HUES48 (cell line): Measurements from ENCODE around the gene L1CAM.

Source experiments
- H3K27ac ChIP-seq: one replicate; pipeline ENCODE4 v1.7.0; 2013; ENCODE audit warnings: low read depth, low read length, inconsistent platforms
- H3K27me3 ChIP-seq: 2 replicates; pipeline ENCODE4 v1.6.1; 2013; ENCODE audit warnings: mild to moderate bottlenecking, low read length; ENCODE audit not compliant: control insufficient read depth, insufficient read depth
- H3K36me3 ChIP-seq: 2 replicates; pipeline ENCODE4 v1.6.1; 2013; ENCODE audit warnings: low read length; ENCODE audit not compliant: control insufficient read depth, insufficient read depth
- H3K4me1 ChIP-seq: 2 replicates; pipeline ENCODE4 v1.6.1; 2013; ENCODE audit warnings: mild to moderate bottlenecking, low read length; ENCODE audit not compliant: control insufficient read depth, insufficient read depth
- H3K4me3 ChIP-seq: 2 replicates; pipeline ENCODE4 v1.5.1; 2013; ENCODE audit warnings: mild to moderate bottlenecking, low read depth, low read length
- H3K9ac ChIP-seq: 2 replicates; pipeline ENCODE4 v1.6.1; 2013; ENCODE audit warnings: mild to moderate bottlenecking, low read depth, low read length, moderate library complexity
- H3K9me3 ChIP-seq: 2 replicates; pipeline ENCODE4 v1.6.1; 2013; ENCODE audit warnings: low read length; ENCODE audit not compliant: control insufficient read depth, insufficient read depth

Gene L1CAM

GRCh38 chrX:153901753-153902140, 15.8 kb upstream of the L1CAM start:
- Histone ChIP-seq H3K9ac (no peak overlapping the region), H3K27me3 (no peaks in the 10 kb centered on the region), H3K4me1 (no peaks in the 10 kb centered on the region), H3K4me3 (no peak overlapping the region), H3K27ac (no peak overlapping the region), H3K9me3 (peaks cover 30% of the 10 kb centered on the region), H3K36me3 (no peaks in the 10 kb centered on the region)

DNA sequence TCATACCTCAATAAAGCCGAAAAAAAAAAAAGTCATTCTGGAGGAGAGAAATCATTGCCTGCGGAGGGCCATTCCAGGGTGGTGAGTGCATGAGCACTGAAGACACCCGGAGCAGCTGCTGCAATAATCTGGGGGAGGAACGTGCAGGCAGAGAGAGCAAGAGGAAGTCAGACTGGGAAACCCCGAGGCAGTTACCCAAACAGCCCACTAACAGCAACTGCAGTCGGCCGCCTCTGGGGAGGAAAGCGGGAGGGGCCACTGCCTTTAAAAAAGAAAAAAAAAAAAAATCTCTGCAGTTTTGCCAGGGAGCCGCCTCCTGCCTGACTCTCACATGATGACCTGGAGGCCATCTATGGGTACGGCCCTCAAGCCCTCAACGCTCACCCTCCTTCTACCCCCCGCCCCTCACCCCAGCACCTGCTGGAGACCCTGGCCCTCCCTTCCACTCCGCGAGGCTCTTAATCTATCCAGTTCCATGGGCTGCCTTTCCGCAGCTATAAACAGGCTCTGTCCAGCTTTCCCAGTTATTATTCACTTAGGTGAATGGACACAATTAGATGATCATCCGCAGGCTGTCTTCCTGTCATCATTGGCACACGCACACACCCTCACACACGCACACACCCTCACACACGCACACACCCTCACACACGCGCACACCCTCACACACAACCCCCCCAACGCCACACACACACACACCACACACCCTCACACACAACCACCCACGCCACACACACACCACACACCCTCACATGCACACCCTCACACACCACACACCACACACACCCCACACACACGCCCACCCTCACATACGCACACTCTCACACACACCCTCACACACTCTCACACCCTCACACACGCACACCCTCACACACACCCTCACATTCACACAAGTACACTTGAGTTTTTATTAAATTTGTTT, 15.1 kb upstream of the L1CAM start:
- H3K27ac ChIP-seq = no peak overlapping the region
- H3K4me1 ChIP-seq = no peaks in the 10 kb centered on the region
- H3K4me3 ChIP-seq = no peak overlapping the region
- H3K27me3 ChIP-seq = no peaks in the 10 kb centered on the region
- no peaks in the 10 kb centered on the region for H3K36me3 ChIP-seq
- H3K9ac ChIP-seq = no peak overlapping the region
- H3K9me3 ChIP-seq = peaks cover 28% of the 10 kb centered on the region

- no peak overlapping the region for H3K9ac ChIP-seq
- peaks cover 21% of the 10 kb centered on the region for H3K9me3 ChIP-seq
- H3K27me3 ChIP-seq = no peaks in the 10 kb centered on the region
- no peak overlapping the region for H3K27ac ChIP-seq
- no peaks in the 10 kb centered on the region for H3K4me1 ChIP-seq
- H3K36me3 ChIP-seq = no peaks in the 10 kb centered on the region
- no peak overlapping the region for H3K4me3 ChIP-seq
These were observed 11.9 kb upstream of the L1CAM start for GRCh38 chrX:153897899-153898298.

GRCh38 chrX:153889123-153889522, 3.1 kb upstream of the L1CAM start:
- H3K9me3 ChIP-seq = peaks cover 40% of the 10 kb centered on the region
- H3K4me1 ChIP-seq = peaks cover 7% of the 10 kb centered on the region; the same call in 1 of the 2 replicates
- H3K27ac ChIP-seq = no peak overlapping the region
- no peak overlapping the region for H3K4me3 ChIP-seq
- no peak overlapping the region for H3K9ac ChIP-seq
- no peaks in the 10 kb centered on the region for H3K36me3 ChIP-seq
- H3K27me3 ChIP-seq = peaks cover 19% of the 10 kb centered on the region

DNA sequence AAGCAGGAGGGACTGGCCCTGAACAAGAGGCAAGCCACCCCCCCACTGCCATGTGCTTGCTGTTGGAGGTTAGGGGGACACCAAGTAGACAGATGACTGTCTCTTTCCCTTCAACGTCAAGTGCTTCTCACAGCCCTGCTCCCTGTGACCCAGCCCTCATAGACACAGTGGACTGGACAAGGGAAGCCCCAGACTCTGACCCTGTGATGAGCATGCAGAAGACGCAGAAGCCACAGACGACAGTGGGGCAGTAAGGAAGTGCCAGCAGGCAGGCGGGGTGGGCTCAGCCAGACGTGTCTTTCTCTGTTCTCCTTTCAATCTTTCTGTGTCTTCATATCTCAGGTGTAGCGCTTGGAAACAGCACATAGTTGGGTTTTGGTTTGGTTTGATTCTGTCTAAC, 2.4 kb upstream of the L1CAM start:
- Histone ChIP-seq H3K9ac (no peak overlapping the region), H3K4me1 (peaks cover 15% of the 10 kb centered on the region; the same call in 1 of the 2 replicates), H3K9me3 (peaks cover 46% of the 10 kb centered on the region), H3K27ac (no peak overlapping the region), H3K4me3 (no peak overlapping the region), H3K27me3 (peaks cover 19% of the 10 kb centered on the region), H3K36me3 (no peaks in the 10 kb centered on the region)

GRCh38 chrX:153887385-153887784, 1.4 kb upstream of the L1CAM start:
- Histone ChIP-seq H3K27ac (no peak overlapping the region), H3K4me3 (no peak overlapping the region), H3K9ac (no peak overlapping the region), H3K36me3 (no peaks in the 10 kb centered on the region), H3K4me1 (peaks cover 20% of the 10 kb centered on the region; the same call in 1 of the 2 replicates), H3K9me3 (peaks cover 40% of the 10 kb centered on the region), H3K27me3 (peaks cover 19% of the 10 kb centered on the region)

- Histone ChIP-seq H3K4me3 (peak overlapping the region; percentile 56), H3K27ac (no peak overlapping the region), H3K9me3 (peaks cover 35% of the 10 kb centered on the region), H3K36me3 (no peaks in the 10 kb centered on the region), H3K4me1 (peaks cover 23% of the 10 kb centered on the region; the same call in 1 of the 2 replicates), H3K27me3 (peaks cover 19% of the 10 kb centered on the region), H3K9ac (no peak overlapping the region)
These were observed 942 bp upstream of the L1CAM start for GRCh38 chrX:153886915-153887314.

- Histone ChIP-seq H3K27me3 (peaks cover 19% of the 10 kb centered on the region), H3K36me3 (no peaks in the 10 kb centered on the region), H3K9me3 (peaks cover 27% of the 10 kb centered on the region), H3K4me3 (peak overlapping the region; percentile 57), H3K9ac (no peak overlapping the region), H3K27ac (no peak overlapping the region), H3K4me1 (peaks cover 28% of the 10 kb centered on the region; the same call in 1 of the 2 replicates)
These were observed 675 bp downstream of the L1CAM start for GRCh38 chrX:153885208-153885787.

- Histone ChIP-seq H3K27me3 (peaks cover 19% of the 10 kb centered on the region), H3K4me1 (peaks cover 28% of the 10 kb centered on the region; the same call in 1 of the 2 replicates), H3K9me3 (peaks cover 27% of the 10 kb centered on the region), H3K9ac (no peak overlapping the region), H3K27ac (no peak overlapping the region), H3K4me3 (peak overlapping the region; percentile 57; the same call in 1 of the 2 replicates), H3K36me3 (no peaks in the 10 kb centered on the region)
These were observed 1.4 kb downstream of the L1CAM start for GRCh38 chrX:153884590-153884989.

DNA sequence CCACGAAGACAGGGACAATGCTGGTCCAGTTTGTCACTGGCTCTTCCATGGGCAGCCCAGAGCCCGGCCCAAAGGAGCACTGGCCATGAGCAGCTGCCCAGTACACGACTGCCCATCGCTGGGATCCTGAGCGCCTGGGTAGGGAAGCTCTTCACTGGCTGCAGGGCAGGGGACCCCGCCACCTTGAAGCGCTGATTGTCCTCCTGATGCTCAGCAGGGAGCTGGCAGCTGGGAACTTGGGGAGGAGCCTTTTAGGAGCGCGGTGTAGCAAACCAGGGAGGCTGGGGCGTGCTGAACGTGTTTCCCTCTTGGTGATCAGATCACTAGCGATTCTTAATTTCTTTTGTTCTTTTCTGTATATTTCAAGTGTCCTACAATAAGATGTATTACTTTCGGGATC, 1.8 kb downstream of the L1CAM start:
- Histone ChIP-seq H3K9me3 (peaks cover 23% of the 10 kb centered on the region), H3K36me3 (no peaks in the 10 kb centered on the region), H3K27ac (no peak overlapping the region), H3K9ac (no peak overlapping the region), H3K27me3 (peaks cover 19% of the 10 kb centered on the region), H3K4me1 (peaks cover 28% of the 10 kb centered on the region; the same call in 1 of the 2 replicates), H3K4me3 (no peak overlapping the region)
